ENCODE results near the gene SMIM10L2A.
"Not testable (repeated sequence)": the region's sequence is repeated elsewhere in the genome, so short reads cannot be mapped to it uniquely, and the experiment has no call there.

The SMIM10L2A gene

DNA sequence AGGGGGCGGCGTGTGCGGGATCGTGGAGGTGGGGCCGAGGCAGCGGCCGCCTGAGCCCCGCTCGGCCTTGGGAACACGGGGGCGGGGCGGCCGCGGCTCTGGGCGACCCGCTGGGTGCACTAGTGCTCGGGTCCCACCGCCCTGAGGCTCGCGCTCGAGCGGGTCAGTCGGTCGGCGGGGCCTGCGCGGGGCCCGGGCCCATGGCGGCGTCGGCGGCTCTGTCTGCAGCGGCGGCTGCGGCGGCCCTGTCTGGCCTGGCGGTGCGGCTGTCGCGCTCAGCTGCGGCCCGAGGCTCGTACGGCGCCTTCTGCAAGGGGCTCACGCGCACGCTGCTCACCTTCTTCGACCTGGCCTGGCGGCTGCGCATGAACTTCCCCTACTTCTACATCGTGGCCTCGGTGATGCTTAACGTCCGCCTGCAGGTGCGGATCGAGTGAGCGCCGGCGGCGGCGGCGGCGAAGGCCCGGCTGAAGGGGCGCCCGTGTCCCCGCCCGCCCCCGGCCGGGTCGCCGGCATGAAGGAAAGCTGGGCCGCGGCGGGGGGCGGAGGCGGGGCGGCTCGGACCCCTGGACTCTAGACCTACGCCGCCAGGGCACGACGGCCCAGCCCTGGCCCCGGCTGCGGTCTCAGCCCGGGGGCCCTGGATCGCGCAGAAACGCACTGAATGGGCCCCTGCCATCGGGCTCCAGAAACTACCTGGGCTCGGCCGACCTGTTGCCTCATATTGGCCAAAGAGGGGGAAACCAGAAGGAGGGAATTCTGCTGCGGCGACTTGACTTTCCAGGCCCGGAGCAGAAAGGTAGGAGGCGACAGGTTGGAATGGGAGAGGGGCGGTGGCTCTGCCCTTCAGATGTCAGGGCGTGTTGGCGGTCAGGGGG, at the start of gene SMIM10L2A:
TSS of gene SMIM10L2A (plus strand) at position 13 of the 878 bp plus-strand sequence. CDS start at position 201, 188 bp downstream.
- DNase-seq = no peak

DNA sequence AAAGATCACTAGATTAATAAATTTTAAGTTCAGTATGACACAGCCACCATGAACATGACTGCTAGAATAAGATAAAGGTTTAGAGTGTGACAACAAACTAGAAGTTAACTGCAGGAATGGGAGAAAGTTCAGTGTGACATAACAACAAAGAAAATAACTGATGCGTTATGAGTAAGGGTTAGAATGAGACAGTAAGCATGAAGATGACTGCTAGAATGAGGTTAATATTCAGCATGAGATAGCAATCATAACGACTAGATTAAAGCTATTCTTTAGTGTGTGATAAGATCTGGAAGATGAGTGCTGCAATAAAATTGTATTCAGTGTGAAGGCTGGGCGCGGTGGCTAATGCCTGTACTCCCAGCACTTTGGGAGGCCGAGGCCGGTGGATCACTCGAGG, 48.4 kb upstream of the SMIM10L2A start:
- no peak for DNase-seq

DNA sequence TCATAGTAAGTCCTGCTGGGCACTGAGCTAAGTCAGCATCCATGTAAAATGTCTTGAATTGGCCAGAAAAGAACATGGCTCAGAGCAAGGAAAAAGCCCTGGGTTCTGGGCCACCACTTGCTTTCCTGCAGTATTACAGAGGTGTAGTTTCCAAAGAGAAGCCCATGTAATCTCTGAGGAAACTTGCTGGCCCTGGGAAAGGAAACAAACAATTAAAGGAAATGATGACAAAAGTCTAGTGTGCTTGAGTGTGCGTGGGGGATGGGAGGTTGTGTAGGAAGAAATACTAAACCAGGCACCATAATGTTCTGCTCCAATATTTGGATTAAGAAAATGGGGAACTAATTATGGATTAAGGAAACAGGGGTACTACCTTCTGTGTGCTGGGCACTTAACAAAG, 39.5 kb upstream of the SMIM10L2A start:
- DNase-seq = no peak

DNA sequence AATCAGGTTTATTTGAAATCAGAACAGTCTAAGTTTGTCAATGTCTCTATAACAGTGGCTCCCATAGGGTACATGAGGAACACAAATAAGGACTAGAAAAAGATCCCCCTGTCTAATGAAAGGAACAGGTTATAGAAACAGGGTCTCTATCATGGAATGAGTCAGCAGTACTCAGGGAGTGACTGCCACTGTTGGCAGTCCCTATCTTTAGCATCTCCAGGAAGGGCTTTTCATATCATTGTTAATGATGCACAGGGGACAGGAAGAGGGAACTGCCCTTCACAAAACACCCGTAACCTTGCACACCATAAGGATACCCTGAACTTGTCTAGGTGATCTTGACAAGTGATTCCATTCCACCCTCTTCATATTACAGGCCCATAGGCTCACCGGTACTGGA, 38.5 kb upstream of the SMIM10L2A start:
- DNase-seq = no peak

DNA sequence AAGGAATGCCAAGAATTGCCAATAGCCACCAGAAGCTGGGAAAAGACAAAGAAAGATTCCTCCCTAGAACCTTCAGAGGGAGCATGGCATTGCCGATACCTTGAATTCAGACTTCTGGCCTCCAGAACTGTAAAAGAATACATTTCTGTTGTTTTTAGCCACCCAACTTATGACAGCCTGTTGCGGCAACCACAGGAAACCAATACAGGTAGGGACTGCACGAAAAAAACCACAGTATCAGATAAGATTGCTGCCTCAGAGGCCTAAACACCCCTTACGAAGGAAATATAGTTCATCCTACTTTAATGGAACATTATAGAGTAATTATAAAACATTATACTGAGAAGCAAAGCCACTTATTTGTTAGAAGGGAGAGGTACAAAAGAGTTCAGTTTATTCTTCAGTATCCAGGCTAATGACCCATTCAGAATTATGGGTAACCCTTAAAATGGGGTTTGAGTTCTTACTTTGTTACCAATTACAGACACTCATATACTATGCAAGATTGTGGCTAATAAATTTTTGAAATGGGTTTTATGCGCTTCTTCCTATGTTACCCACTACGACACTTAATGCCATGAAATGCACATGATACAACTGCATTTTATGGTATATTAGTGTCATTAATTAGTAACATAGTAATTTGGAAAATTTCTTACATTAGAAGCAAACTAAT, 37.4 kb upstream of the SMIM10L2A start:
- DNase-seq = no peak

DNA sequence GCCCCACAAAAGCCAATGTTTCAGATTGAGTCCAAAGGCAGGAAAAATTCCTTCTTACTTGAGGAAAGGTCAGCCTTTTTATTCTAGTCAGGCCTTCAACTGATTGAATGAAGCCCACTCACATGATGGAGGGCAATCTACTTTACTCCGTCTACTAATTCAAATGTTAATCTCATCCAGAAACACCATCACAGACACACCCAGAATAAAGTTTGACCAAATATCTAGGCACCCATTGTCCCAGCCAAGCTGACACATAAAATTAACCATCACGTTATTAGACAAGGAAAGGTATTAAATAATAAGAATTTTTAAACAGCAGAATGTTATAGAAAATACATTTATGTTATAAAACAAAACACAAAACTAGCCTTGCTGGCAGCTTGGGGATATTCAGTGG, 32.9 kb upstream of the SMIM10L2A start:
- no peak for DNase-seq

DNA sequence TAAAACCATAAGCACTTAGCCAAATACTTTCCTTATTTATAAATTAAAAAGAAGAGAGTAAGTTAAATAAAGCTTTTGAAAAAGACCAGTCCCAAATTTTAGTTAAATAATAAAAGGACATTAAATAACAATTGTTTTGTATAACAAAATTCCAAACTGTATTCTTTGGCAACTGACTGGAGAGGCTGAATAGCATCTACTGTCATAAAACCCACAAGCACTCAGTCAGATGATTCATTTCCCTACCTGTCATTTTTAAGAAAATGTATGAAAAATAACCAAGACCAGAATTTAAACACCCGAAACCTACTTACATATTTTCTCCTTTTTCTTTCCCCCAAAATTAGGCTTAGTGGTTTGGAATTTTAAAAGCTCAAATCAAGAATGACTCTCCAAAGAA, 32.5 kb upstream of the SMIM10L2A start:
- DNase-seq = no peak

DNA sequence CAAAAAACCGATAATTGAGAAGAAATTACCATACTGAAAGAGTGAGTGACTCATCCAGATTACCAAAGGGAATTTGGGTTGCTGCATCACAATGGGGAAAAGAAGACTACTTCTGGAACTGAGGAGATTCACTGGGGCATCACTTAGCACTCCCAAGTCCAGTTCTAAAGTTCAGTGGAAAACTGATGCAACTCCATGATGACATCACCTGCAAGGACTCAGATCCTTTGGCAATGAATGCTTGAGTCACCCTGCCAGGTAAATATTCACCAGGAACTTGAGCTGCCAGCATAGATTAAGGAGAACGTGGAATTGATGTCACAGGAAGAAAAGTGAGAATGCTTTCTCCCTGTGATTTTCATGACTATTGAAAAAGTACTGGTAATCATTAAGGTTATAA, 32.0 kb upstream of the SMIM10L2A start:
- DNase-seq = no peak

DNA sequence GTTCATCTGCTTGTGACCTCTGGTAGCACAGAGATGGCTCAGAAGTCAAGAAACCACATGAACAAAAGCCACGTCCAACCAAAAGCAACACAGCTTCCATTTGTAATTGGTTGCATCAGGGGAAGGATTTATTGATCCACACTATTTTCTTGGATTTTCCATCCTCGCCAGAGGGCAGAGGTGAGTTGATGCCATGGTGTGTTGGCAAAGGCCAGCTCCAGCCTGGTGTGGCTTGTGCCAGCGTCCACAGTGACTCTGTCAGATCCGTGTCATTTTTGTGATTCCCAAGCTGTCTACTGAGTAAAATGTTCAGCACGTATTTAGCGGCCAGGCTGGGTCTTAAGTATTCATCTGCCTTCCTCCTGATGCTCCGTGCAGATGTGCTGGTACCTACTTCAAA, 30.0 kb upstream of the SMIM10L2A start:
- DNase-seq = no peak

DNA sequence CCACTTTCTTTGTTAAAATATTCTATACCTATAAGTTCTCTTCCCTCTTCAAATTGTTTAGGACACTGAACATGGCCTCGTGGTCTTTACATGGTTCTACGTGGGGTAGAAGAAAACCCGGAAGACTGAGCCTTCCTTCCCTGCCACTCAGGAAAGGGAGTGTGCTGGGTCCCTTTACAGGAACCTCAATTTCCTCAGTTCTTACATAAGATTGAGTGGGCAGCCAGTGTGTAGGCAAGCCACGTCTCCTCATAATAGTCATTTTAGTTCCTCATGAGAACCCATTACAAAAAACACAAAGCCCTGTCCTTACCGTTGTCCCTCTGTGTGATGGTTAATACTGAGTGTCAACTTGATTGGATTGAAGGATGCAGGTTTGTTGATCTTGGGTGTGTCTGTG, 28.7 kb upstream of the SMIM10L2A start:
- no peak for DNase-seq

DNA sequence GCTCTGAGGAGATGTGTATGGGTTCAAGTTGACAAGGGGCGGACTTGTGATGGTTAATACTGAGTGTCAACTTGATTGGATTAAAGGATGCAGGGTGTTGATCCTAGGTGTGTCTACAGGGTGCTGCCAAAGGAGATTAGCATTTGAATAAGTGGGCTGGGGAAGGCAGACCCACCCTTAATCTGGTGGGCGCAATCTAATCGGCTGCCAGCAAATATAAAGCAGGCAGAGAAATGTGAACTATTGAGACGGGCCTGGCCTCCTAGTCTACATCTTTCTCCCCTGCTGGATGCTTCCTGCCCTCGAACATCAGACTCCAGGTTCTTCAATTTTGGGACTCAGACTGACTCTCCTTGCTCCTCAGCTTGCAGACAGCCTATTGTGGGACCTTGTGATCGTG, 26.7 kb upstream of the SMIM10L2A start:
- no peak for DNase-seq

DNA sequence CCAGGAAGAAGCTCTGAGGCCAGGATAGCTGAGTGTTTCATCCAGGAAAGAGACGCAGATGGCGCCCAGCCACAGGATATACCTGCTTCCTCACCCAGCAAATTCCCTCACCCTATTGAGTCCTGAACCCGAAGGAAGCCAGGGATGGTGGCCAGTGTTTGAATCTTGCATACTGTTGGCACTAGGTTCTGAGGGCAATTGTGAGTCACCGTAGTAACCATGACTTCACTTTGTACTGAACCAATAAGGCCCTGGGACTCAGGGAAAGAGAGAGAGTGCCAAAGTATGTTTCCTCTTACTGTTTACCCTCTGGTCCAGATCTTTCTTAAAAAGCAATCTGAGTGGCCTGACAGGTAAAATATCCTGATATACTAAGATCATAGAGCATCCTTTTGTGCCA, 25.6 kb upstream of the SMIM10L2A start:
- DNase-seq = no peak

DNA sequence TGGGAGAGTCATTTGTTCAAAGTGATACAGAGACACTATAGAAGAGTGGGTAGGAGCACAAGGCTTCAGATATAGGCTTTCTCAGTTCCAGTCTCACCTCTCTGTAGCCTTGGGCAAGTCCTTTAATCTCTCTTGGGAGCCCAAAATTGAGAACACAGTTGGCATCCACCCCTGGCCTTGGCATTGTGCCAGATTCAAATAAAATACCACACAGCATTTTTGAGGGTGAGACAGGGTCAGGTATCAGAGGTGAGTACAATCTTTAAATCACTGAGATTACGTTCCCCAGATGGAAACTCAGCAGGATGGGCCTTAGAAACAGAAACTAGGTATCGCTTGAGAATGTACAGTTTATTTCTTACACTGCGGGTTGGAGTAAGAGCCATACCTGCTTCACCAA, 25.2 kb upstream of the SMIM10L2A start:
- DNase-seq = no peak

DNA sequence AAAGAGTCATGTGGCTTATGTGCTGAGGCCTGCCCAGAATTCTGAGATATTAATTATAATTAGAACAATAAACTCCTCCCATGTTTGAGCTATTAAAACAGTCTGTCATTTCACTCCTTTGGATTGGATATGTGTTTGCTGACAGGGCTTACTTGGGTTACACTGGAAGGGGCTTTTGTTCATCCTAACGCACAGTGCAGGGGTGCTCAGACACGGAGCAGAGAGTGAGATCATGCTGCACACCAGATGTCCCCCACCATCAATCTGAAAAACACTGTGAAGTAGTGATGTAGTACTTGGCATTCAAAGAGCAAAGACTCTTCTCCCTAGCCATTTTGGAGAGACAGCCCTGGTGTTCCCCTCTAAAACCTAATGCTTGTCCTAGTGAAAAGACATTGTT, 24.1 kb upstream of the SMIM10L2A start:
- DNase-seq = no peak

DNA sequence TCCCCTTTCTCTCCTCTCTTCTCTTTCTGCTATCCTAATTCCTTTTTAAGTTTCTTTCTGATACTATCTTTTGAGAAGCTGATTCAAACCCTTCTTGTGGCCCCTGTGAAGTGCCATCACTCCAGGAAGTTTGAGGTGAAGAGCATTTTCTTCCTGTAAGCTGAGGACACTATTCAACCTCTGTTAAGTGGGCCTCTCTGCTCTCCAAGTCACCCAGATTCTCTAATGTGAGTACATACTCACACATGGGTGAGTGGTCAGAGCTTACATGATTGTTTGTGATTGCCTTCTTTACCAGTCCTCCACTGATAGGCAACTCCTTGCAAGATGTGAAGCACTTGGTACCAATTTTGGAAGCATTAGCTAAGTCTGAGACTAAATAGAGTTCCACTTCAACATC, 18.4 kb upstream of the SMIM10L2A start:
- no peak for DNase-seq

DNA sequence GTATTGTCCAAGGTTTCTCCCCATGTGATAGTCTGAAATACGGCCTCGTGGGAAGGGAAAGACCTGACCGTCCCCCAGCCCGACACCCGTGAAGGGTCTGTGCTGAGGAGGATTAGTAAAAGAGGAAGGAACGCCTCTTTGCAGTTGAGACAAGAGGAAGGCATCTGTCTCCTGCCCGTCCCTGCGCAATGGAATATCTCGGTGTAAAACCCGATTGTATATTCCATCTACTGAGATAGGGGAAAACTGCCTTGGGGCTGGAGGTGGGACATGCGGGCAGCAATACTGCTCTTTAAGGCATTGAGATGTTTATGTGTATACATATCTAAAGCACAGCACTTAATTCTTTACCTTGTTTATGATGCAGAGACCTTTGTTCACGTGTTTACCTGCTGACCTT, 15.3 kb upstream of the SMIM10L2A start:
- DNase-seq = not testable (repeated sequence)

DNA sequence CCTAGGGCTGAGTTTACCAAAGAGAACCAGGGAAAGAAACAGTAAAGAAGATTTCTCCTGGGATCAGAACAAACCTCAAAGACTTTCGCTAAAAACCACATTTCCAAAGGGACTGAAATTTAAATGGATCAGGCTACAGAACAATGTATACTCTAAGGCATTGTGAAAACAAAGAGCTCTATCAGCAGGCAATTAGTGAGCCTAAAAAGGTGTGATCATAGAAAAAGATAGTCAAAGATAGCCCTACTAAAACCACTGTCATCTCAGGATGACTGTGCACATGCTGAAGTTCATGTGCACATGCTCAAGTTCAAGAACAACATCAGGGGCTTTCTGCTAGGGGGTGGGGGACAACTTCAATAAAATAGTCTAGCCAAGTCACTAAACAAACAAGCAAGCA, 12.9 kb upstream of the SMIM10L2A start:
- no peak for DNase-seq

DNA sequence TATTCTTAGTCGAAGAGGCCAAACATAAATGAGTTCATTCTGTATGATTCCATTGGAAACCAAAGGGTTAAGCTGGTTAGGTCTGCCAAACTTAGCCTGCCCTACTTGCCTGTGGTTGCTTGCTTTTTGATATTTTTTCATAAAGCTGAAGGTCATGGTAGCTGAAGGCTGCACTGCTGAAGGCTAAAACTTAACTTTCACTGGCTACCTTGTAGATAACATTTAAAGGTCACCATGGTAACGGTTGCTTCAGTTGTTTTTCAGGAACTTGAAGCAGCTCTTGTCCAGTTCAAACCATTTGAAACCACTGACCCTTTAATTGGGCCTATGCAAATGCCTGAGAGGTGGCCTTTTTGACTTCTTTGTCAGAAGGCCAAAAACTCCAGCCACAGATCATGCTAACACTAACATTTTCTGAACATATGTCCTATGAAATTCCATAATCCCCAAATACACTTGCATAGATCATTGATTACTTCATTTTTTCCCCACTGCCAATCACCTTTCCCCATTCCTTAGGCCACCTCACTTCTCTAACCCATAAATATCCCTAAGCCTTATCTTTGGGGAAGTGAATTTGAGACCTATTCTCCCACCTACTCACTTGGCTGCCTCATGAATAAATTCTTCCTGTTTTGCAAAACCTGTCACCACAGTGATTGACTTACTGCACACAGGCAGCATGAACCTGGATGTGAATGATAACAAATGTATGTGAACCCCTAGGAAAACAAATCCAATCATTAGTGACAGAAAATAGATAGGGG, 10.7 kb upstream of the SMIM10L2A start:
- no peak for DNase-seq

DNA sequence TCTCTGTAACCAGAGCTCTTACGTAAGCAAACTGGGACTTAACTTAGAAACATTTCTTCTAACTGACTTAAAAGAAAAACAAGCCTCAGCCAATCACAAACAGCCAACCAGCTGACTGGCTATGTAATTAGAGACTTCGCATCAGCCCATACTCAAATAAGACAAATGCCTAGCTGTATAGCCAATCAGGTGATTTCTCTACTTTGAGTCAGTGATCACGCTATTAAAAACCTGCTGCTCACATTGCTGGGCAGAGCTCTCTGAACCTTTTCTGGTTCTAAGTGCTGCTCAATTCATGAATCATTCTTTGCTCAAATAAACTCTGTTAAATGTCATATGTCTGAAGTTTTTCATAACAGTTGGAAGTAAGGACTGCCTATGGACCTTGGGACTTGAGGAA, 9.9 kb upstream of the SMIM10L2A start:
- no peak for DNase-seq

DNA sequence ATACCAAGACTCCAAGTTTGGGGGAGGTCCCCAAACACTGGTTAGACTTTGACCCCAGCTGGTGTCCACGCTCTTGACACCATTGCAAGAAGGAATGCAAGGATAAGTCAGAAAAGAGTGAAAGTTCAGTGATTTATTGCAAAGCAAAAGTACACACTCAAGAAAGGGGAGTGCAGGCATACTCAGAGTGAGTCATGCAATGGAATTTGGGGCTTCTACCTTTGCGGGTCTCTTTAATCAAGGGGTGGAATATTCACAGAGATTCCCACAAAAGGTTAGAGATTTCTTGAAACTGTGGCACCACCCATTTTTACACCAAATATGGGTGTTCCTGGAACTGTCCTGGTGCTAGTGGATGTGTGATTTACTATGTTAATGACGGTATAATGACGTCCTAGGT, 5.2 kb upstream of the SMIM10L2A start:
- no peak for DNase-seq

DNA sequence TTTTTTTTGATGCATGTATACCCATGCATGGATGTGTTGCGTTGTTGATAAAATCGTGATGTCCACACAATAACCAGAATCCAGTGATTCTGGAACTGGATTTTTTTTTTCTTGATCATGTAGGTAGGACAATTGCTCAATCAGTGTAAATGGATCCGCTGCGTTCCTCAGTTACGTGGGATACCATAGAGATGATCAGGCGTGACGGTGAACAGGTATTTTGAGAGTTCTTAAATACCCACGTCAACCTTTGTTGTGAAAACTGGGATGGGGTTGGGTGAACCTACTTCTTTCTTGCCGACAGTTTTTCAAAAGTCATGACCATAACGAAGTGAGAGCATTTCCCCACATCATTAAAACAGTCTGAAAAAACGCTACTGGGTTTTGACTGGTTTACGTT, 913 bp upstream of the SMIM10L2A start:
- DNase-seq = no peak

DNA sequence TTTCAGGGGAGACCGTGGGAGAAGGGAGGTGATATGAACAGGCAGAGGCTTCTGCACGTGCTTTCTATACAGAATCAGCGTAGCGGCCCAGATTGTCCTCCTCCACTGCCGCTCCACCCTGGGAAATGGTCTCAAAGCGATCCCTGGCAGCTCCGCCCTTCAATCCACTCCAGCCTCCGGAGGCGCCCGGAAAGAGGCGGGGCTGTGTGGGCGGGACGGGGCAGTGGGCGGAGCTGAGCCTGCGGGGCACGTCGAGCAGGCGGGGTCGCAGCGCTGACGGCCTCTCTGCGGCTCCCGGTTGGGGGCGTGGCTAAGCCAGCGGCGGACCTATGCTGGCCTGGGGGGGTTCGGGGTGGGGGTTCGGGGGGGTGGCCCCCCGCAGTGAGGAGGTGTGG, 210 bp upstream of the SMIM10L2A start:
- DNase-seq = peak; percentile 53

DNA sequence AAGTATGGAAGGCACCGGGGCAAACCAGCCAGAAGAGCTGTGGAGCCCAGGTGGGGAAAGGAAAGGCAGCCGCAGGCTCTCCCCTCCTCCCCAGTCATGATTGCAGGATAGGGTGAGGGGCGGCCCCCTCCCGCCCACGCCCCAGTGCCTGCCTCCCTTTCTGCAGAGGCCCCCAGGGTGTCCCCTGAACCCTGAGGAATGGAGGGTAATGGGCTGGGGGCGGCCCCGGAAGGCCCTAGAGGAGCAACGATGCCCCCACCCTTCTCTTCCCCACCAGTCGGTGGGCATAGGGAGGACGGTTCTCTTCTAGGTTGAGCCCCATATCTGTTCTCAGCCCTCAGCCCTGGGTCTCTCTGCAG, 1.0 kb downstream of the SMIM10L2A start:
- DNase-seq = not testable (repeated sequence)

All from T1000 (cell line).